Measurements from ENCODE around the gene TRIM8.

TRIM8 gene

GRCh38 chr10:102616066-102616770 lies 28.1 kb upstream of the TRIM8 start:
- DNase-seq: no peak

- DNase-seq: no peak
Measured at GRCh38 chr10:102617041-102617440, 27.2 kb upstream of the TRIM8 start.

GRCh38 chr10:102617816-102618215 lies 26.5 kb upstream of the TRIM8 start:
- DNase-seq: no peak

GRCh38 chr10:102619281-102619981 lies 24.8 kb upstream of the TRIM8 start:
- no peak for DNase-seq

- no peak for DNase-seq
Measured at GRCh38 chr10:102620138-102620590, 24.1 kb upstream of the TRIM8 start.

GRCh38 chr10:102620591-102621442 lies 23.5 kb upstream of the TRIM8 start:
- DNase-seq: no peak

- no peak for DNase-seq
Measured at GRCh38 chr10:102621443-102622325, 22.6 kb upstream of the TRIM8 start.

GRCh38 chr10:102624094-102624493 lies 20.2 kb upstream of the TRIM8 start:
- DNase-seq: no peak

- no peak for DNase-seq
Measured at GRCh38 chr10:102624751-102625645, 19.3 kb upstream of the TRIM8 start.

- DNase-seq: no peak
Measured at GRCh38 chr10:102626026-102626685, 18.1 kb upstream of the TRIM8 start.

GRCh38 chr10:102627291-102627735 lies 17.0 kb upstream of the TRIM8 start:
- DNase-seq: peak; percentile 18 to 30

- DNase-seq: peak; percentile 19 to 32
Measured at GRCh38 chr10:102627736-102628293, 16.5 kb upstream of the TRIM8 start.

- peak; percentile 72 to 91 for DNase-seq
Measured at GRCh38 chr10:102628451-102628911, 15.8 kb upstream of the TRIM8 start.

- no peak for DNase-seq
Measured at GRCh38 chr10:102629661-102630614, 14.3 kb upstream of the TRIM8 start.

- DNase-seq: no peak
Measured at GRCh38 chr10:102630663-102631062, 13.6 kb upstream of the TRIM8 start.

GRCh38 chr10:102631525-102632393 lies 12.5 kb upstream of the TRIM8 start:
- DNase-seq: no peak

GRCh38 chr10:102632394-102633111 lies 11.7 kb upstream of the TRIM8 start:
- no peak for DNase-seq

Measured in SHP77 (cell line).